Measurements from ENCODE around the gene MISP. TPM values are rescaled to one million over a fixed set of nuclear protein-coding genes. Genes with fewer than 3 reads are reported as not detected.

Gene MISP
- total and polyA plus RNA-seq, 2 of the 13 experiments (the other 11 are each of a cell fraction or from before 2014, with no cell fraction given) = 0.67 to 1.3 TPM

DNA sequence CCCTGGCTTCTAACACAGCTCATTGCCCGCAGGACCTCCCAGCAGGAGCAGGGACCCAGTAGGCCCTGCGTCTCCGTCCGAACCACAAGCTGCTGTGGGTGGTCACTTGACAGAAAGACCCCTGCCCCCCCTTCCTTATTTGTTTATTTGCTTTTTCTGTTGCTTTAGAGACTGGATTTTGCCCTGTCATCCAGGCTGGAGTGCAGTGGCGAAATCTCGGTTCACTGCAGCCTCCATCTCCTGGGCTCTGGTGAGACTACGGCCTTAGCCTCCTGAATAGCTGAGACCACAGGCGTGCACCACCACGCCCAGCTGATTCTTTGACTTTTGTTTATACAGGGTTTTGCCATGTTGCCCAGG, 38.8 kb downstream of the MISP start (continued):
- TF ChIP-seq, protein P1, sequence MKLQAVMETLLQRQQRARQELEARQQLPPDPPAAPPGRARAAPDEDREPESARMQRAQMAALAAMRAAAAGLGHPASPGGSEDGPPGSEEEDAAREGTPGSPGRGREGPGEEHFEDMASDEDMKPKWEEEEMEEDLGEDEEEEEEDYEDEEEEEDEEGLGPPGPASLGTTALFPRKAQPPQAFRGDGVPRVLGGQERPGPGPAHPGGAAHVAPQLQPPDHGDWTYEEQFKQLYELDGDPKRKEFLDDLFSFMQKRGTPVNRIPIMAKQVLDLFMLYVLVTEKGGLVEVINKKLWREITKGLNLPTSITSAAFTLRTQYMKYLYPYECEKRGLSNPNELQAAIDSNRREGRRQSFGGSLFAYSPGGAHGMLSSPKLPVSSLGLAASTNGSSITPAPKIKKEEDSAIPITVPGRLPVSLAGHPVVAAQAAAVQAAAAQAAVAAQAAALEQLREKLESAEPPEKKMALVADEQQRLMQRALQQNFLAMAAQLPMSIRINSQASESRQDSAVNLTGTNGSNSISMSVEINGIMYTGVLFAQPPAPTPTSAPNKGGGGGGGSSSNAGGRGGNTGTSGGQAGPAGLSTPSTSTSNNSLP (IDR thresholded peaks at IDR 0.05; ENCODE audit: low read depth, low read length) = 0 out of 2 replicates have a peak, but pooled peaks have one; percentile 20
- TF ChIP-seq, protein P2, sequence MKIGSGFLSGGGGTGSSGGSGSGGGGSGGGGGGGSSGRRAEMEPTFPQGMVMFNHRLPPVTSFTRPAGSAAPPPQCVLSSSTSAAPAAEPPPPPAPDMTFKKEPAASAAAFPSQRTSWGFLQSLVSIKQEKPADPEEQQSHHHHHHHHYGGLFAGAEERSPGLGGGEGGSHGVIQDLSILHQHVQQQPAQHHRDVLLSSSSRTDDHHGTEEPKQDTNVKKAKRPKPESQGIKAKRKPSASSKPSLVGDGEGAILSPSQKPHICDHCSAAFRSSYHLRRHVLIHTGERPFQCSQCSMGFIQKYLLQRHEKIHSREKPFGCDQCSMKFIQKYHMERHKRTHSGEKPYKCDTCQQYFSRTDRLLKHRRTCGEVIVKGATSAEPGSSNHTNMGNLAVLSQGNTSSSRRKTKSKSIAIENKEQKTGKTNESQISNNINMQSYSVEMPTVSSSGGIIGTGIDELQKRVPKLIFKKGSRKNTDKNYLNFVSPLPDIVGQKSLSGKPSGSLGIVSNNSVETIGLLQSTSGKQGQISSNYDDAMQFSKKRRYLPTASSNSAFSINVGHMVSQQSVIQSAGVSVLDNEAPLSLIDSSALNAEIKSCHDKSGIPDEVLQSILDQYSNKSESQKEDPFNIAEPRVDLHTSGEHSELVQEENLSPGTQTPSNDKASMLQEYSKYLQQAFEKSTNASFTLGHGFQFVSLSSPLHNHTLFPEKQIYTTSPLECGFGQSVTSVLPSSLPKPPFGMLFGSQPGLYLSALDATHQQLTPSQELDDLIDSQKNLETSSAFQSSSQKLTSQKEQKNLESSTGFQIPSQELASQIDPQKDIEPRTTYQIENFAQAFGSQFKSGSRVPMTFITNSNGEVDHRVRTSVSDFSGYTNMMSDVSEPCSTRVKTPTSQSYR (CRISPR knock-in tag; IDR thresholded peaks at IDR 0.05; ENCODE audit: borderline replicate concordance) = peak; percentile 51; the same call in 1 of the 2 replicates
- TF ChIP-seq, protein P3, sequence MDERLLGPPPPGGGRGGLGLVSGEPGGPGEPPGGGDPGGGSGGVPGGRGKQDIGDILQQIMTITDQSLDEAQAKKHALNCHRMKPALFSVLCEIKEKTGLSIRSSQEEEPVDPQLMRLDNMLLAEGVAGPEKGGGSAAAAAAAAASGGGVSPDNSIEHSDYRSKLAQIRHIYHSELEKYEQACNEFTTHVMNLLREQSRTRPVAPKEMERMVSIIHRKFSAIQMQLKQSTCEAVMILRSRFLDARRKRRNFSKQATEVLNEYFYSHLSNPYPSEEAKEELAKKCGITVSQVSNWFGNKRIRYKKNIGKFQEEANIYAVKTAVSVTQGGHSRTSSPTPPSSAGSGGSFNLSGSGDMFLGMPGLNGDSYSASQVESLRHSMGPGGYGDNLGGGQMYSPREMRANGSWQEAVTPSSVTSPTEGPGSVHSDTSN (CRISPR knock-in tag; IDR thresholded peaks at IDR 0.05) = no peak
- TF ChIP-seq, protein P4, sequence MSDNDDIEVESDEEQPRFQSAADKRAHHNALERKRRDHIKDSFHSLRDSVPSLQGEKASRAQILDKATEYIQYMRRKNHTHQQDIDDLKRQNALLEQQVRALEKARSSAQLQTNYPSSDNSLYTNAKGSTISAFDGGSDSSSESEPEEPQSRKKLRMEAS (IDR thresholded peaks at IDR 0.05) = peak; percentile 28; the same call in 1 of the 2 replicates
- TF ChIP-seq ZNF563 (CRISPR knock-in tag; IDR thresholded peaks at IDR 0.05) (no peak), ZNF468 (CRISPR knock-in tag; IDR thresholded peaks at IDR 0.05) (0 out of 2 replicates have a peak, but pooled peaks have one; percentile 34), RCOR2 (CRISPR knock-in tag; IDR thresholded peaks at IDR 0.05) (peak; percentile 66; the same call in 1 of the 2 replicates), NR2F6 (IDR thresholded peaks at IDR 0.05) (no peak), NR2F6 (CRISPR knock-in tag; IDR thresholded peaks at IDR 0.05) (0 out of 2 replicates have a peak, but pooled peaks have one; percentile 7), ZNF775 (CRISPR knock-in tag; IDR thresholded peaks at IDR 0.05; ENCODE audit: borderline replicate concordance) (peak; percentile 81; the same call in 1 of the 2 replicates), SALL1 (CRISPR knock-in tag; IDR thresholded peaks at IDR 0.05) (peak; percentile 45; the same call in 1 of the 2 replicates), ZNF292 (CRISPR knock-in tag; IDR thresholded peaks at IDR 0.05; ENCODE audit: borderline replicate concordance, low read depth) (peak; percentile 42; the same call in 1 of the 2 replicates), THAP11 (CRISPR knock-in tag; IDR thresholded peaks at IDR 0.05) (0 out of 2 replicates have a peak, but pooled peaks have one; percentile 11), ZNF460 (CRISPR knock-in tag; IDR thresholded peaks at IDR 0.05; ENCODE audit: borderline replicate concordance) (peak; percentile 99)
- TF ChIP-seq, protein P5, sequence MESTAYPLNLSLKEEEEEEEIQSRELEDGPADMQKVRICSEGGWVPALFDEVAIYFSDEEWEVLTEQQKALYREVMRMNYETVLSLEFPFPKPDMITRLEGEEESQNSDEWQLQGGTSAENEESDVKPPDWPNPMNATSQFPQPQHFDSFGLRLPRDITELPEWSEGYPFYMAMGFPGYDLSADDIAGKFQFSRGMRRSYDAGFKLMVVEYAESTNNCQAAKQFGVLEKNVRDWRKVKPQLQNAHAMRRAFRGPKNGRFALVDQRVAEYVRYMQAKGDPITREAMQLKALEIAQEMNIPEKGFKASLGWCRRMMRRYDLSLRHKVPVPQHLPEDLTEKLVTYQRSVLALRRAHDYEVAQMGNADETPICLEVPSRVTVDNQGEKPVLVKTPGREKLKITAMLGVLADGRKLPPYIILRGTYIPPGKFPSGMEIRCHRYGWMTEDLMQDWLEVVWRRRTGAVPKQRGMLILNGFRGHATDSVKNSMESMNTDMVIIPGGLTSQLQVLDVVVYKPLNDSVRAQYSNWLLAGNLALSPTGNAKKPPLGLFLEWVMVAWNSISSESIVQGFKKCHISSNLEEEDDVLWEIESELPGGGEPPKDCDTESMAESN (CRISPR knock-in tag; conservative IDR thresholded peaks at IDR 0.05) = 0 out of 2 replicates have a peak, but pooled peaks have one; percentile 21
- TF ChIP-seq, protein P6, sequence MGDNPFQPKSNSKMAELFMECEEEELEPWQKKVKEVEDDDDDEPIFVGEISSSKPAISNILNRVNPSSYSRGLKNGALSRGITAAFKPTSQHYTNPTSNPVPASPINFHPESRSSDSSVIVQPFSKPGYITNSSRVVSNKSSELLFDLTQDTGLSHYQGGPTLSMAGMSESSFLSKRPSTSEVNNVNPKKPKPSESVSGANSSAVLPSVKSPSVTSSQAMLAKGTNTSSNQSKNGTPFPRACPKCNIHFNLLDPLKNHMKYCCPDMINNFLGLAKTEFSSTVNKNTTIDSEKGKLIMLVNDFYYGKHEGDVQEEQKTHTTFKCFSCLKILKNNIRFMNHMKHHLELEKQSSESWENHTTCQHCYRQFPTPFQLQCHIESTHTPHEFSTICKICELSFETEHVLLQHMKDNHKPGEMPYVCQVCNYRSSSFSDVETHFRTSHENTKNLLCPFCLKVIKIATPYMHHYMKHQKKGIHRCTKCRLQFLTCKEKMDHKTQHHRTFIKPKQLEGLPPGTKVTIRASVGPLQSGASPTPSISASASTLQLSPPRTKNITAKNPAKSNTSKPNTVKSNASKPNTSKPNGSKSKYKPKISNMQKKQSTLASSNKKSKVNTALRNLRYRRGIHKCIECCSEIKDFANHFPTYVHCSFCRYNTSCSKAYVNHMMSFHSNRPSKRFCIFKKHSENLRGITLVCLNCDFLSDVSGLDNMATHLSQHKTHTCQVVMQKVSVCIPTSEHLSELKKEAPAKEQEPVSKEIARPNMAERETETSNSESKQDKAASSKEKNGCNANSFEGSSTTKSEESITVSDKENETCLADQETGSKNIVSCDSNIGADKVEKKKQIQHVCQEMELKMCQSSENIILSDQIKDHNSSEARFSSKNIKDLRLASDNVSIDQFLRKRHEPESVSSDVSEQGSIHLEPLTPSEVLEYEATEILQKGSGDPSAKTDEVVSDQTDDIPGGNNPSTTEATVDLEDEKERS (CRISPR knock-in tag; IDR thresholded peaks at IDR 0.05) = peak; percentile 85; the same call in 1 of the 2 replicates
- TF ChIP-seq, protein P7, sequence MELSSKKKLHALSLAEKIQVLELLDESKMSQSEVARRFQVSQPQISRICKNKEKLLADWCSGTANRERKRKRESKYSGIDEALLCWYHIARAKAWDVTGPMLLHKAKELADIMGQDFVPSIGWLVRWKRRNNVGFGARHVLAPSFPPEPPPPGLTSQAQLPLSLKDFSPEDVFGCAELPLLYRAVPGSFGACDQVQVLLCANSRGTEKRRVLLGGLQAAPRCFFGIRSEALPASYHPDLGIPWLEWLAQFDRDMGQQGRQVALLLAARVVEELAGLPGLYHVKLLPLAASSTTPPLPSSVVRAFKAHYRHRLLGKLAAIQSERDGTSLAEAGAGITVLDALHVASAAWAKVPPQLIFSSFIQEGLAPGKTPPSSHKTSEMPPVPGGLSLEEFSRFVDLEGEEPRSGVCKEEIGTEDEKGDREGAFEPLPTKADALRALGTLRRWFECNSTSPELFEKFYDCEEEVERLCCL (CRISPR knock-in tag; IDR thresholded peaks at IDR 0.05; ENCODE audit: borderline replicate concordance) = no peak

All from HepG2 (cell line).